ENCODE measurements around the gene SOHLH1.

The SOHLH1 gene

DNA sequence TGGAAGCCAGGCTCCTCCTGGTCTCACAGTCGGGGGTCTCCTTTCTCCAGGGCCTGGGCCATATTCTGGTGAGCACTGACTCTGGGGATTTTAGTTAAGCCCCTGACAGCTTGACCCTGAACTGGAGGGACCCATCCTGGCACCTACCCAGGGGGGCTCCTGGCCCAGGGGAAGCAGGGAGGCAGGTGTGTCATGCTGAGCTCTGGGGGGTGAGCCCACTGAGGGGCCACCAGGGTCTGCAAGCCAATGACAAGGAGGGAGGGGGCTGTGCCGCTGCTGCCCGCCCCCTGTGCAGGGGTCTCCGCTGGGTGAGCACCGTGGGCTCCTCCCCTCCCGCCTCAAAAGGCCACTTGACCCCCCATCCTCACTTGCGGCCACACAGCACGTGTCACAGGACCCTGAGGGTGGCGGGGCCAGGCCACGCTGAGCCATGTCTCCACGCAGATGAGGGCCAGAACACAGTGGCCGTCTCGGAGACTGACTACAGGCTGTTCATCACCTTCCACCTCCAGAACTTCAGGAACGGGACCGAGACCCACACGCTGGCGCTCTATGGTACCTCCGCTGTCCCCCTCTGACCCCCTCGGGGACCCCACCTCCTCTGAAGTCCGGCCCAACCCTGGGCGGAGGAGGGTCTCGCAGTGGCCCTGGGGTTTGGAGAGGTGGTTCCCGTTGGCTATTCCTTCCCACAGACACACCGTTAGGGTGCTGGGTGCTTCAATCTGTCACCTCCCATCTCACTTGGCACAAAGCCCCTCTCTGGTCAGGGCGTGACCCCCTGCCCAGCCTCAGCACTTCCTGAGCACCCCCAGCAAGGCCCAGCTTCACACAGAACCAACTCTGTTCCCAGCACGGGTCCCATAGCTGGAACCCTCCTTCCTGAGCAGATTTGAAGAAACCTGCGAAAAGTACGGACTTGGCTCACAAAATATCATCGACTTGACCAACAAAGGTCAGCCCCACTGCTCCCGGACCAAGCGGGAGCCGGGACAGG lies 34.2 kb downstream of the SOHLH1 start:
- no peak for TF ChIP-seq FOXP2 (optimal IDR thresholded peaks at IDR 0.05; ENCODE audit: borderline replicate concordance, extremely low read depth, extremely low read length, insufficient read depth)
- no peak for TF ChIP-seq SIN3A (IDR thresholded peaks at IDR 0.05; ENCODE audit: borderline replicate concordance, insufficient read depth, low read length)
- TF ChIP-seq POLR2AphosphoS5 (IDR thresholded peaks at IDR 0.05; ENCODE audit: low read depth, low read length), result no peak
- TF ChIP-seq, protein P1, sequence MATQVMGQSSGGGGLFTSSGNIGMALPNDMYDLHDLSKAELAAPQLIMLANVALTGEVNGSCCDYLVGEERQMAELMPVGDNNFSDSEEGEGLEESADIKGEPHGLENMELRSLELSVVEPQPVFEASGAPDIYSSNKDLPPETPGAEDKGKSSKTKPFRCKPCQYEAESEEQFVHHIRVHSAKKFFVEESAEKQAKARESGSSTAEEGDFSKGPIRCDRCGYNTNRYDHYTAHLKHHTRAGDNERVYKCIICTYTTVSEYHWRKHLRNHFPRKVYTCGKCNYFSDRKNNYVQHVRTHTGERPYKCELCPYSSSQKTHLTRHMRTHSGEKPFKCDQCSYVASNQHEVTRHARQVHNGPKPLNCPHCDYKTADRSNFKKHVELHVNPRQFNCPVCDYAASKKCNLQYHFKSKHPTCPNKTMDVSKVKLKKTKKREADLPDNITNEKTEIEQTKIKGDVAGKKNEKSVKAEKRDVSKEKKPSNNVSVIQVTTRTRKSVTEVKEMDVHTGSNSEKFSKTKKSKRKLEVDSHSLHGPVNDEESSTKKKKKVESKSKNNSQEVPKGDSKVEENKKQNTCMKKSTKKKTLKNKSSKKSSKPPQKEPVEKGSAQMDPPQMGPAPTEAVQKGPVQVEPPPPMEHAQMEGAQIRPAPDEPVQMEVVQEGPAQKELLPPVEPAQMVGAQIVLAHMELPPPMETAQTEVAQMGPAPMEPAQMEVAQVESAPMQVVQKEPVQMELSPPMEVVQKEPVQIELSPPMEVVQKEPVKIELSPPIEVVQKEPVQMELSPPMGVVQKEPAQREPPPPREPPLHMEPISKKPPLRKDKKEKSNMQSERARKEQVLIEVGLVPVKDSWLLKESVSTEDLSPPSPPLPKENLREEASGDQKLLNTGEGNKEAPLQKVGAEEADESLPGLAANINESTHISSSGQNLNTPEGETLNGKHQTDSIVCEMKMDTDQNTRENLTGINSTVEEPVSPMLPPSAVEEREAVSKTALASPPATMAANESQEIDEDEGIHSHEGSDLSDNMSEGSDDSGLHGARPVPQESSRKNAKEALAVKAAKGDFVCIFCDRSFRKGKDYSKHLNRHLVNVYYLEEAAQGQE (IDR thresholded peaks at IDR 0.05; ENCODE audit: insufficient read depth in 1 of 2, low read depth in 2 of 2, low read length in 2 of 2), result no peak
- no peak for TF ChIP-seq TAF1 (IDR thresholded peaks at IDR 0.05; ENCODE audit: borderline replicate concordance, insufficient read depth, low read length)

DNA sequence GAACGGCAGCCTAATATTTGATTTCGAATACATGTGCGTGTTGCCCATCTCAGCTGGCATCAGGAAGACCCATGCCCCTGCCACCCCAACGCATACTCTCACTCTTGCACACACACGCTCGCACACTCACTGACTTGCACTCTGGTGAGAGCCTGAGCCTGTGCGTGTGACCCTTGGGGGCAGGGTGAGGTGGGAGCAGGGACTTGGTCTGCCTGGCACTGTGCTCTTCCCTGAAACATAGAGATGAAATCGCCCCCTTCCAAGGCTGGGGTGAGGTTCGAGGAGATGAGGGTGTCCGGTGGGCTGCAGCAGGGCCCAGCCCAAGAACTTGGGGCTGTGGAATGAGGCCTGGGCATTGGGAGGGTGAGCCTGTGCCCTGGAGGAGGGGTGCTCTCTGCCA lies 35.0 kb downstream of the SOHLH1 start:
- TF ChIP-seq, protein P1 (IDR thresholded peaks at IDR 0.05; ENCODE audit: insufficient read depth in 1 of 2, low read depth in 2 of 2, low read length in 2 of 2), result no peak
- TF ChIP-seq POLR2AphosphoS5 (IDR thresholded peaks at IDR 0.05; ENCODE audit: low read depth, low read length) (no peak), SIN3A (IDR thresholded peaks at IDR 0.05; ENCODE audit: borderline replicate concordance, insufficient read depth, low read length) (no peak)

DNA sequence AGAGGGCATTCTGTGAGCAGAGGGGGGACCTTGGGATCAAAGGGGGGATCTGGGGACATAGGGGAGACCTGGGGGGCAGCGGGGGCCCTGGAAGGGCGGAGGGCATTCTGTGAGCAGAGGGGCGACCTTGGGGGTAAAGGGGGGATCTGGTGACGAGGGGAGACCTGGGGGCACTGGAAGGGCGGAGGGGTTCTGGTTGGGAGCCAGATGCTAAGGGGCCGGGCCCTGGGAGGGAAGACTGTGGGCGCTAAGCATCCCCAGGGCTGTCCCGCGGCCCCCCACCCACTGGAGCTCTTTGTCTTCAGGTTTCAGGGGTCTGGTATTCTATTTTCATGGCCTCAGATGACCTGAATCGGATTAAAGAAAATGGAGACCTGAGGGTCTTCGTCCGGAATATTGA lies 35.4 kb downstream of the SOHLH1 start:
- TF ChIP-seq, protein P1 (IDR thresholded peaks at IDR 0.05; ENCODE audit: insufficient read depth in 1 of 2, low read depth in 2 of 2, low read length in 2 of 2), result no peak
- TF ChIP-seq SIN3A (IDR thresholded peaks at IDR 0.05; ENCODE audit: borderline replicate concordance, insufficient read depth, low read length) (no peak), TAF1 (IDR thresholded peaks at IDR 0.05; ENCODE audit: borderline replicate concordance, insufficient read depth, low read length) (no peak), POLR2AphosphoS5 (IDR thresholded peaks at IDR 0.05; ENCODE audit: low read depth, low read length) (no peak), FOXP2 (optimal IDR thresholded peaks at IDR 0.05; ENCODE audit: borderline replicate concordance, extremely low read depth, extremely low read length, insufficient read depth) (no peak)

DNA sequence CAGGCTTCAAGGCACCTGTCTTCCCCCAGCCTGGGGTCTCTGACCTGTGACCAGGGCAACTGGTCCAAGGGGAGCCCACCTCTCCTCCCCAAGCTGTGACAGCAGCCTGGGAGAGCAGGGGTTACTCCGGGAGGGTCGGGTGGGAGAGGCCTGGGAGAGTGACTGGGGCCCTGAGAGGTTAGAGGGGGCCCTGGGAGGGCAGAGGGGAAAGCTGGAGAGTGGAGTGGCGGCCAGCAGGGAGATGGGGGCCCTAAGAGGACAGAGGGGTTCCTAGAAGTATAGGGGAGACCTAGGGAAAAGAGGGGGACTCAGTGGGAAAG lies 35.9 kb downstream of the SOHLH1 start:
- TF ChIP-seq POLR2AphosphoS5 (IDR thresholded peaks at IDR 0.05; ENCODE audit: low read depth, low read length) (no peak), SIN3A (IDR thresholded peaks at IDR 0.05; ENCODE audit: borderline replicate concordance, insufficient read depth, low read length) (no peak), TAF1 (IDR thresholded peaks at IDR 0.05; ENCODE audit: borderline replicate concordance, insufficient read depth, low read length) (no peak), FOXP2 (optimal IDR thresholded peaks at IDR 0.05; ENCODE audit: borderline replicate concordance, extremely low read depth, extremely low read length, insufficient read depth) (no peak)
- TF ChIP-seq, protein P1 (IDR thresholded peaks at IDR 0.05; ENCODE audit: insufficient read depth in 1 of 2, low read depth in 2 of 2, low read length in 2 of 2), result no peak

Data from PFSK-1 (cell line).